Panc1 (cell line): Measurements from ENCODE around the gene HHEX. TPM values are rescaled to one million over a fixed set of nuclear protein-coding genes. Genes with fewer than 3 reads are reported as not detected.

Experiments used
- ATAC-seq: fragments of 200-7000 bp; cut with Tn5 transposase; 2 replicates; pipeline ENCODE4 v1.9.1; 2020; ENCODE audit warnings: mild to moderate bottlenecking, moderate library complexity
- BruUV-seq: library from RNA; stranded (reverse); fragments of 400-500 nt; replicated peaks from 2 replicates; lab custom pipeline; 2021; lab: Mats Ljungman, UMichigan
- CTCF ChIA-PET: fragments of 300-600 bp; sonication (Branson Sonifier 250); formaldehyde crosslinking; loops from one replicate; lab custom pipeline; 2022; ENCODE audit warnings: antibody characterized with exemption; lab: Charles Lee
- POLR2A ChIA-PET: fragments of 300-600 bp; sonication (Branson Sonifier 250); formaldehyde crosslinking; loops from one replicate; lab custom pipeline; 2022; ENCODE audit warnings: antibody characterized with exemption; lab: Charles Lee
- DNase-seq: peaks from one replicate; pipeline ENCODE4 v3.0.0-alpha.2; 2010; ENCODE audit warnings: low read depth, low spot score
- H3K27ac ChIP-seq: 2 replicates; pipeline ENCODE4 v1.5.1; 2011; ENCODE audit warnings: mild to moderate bottlenecking, low read length, inconsistent platforms
- H3K27me3 ChIP-seq: fragments of 200-500 bp; sonication (Bioruptor generic); 2 replicates; pipeline ENCODE4 v1.6.0; 2014; ENCODE audit warnings: low read length, inconsistent platforms; ENCODE audit not compliant: control insufficient read depth, insufficient read depth
- H3K36me3 ChIP-seq: fragments of 200-500 bp; sonication (Bioruptor generic); 2 replicates; pipeline ENCODE4 v1.5.1; 2014; ENCODE audit warnings: inconsistent platforms, mild to moderate bottlenecking, low read length, moderate library complexity; ENCODE audit not compliant: control insufficient read depth, insufficient read depth
- H3K4me1 ChIP-seq: 2 replicates; pipeline ENCODE4 v1.5.1; 2011; ENCODE audit warnings: inconsistent platforms, mild to moderate bottlenecking, low read length, moderate library complexity; ENCODE audit not compliant: control insufficient read depth, insufficient read depth
- H3K4me3 ChIP-seq, 2 experiments: 2 replicates each; pipeline ENCODE4 v1.5.1; 2011 to 2012; ENCODE audit warnings: low read depth in 2 of 2, low read length in 2 of 2, mild to moderate bottlenecking in 2 of 2, inconsistent platforms in 1 of 2, moderate library complexity in 1 of 2
- H3K9me3 ChIP-seq: fragments of 200-500 bp; sonication (Bioruptor generic); 2 replicates; pipeline ENCODE4 v1.5.1; 2014; ENCODE audit warnings: low read depth, mild to moderate bottlenecking, inconsistent platforms, low read length, moderate library complexity; ENCODE audit not compliant: control insufficient read depth, insufficient read depth
- POLR2AphosphoS5 ChIP-seq: IDR thresholded peaks from 2 replicates; pipeline ENCODE4 v1.6.1; 2012; ENCODE audit warnings: mild to moderate bottlenecking, low read depth, low read length, moderate library complexity
- SIN3A ChIP-seq: IDR thresholded peaks from 2 replicates; pipeline ENCODE4 v1.6.1; 2012; ENCODE audit warnings: low read depth, mild to moderate bottlenecking, low read length, moderate library complexity, borderline replicate concordance; ENCODE audit not compliant: insufficient read depth
- TCF7L2 ChIP-seq: IDR thresholded peaks from 2 replicates; pipeline ENCODE4 v1.6.1; 2011; ENCODE audit warnings: mild to moderate bottlenecking, low read depth, low read length, inconsistent platforms
- in situ Hi-C: cut with HindIII; loops from 2 replicates; pipeline ENCODE4 v1.10.0; 2016; ENCODE audit warnings: low sequenced_read_pairs, low pct_unique_long_range_greater_than_20kb
- intact Hi-C: fragments of 100-400 bp; cut with micrococcal nuclease; formaldehyde crosslinking; loops from one replicate; pipeline ENCODE4 v1.10.0; 2022; ENCODE audit not compliant: unreplicated experiment
- total RNA-seq: library from RNA; stranded (reverse); gene quantifications from one replicate; pipeline ENCODE4 v1.2.1, GENCODE V29; 2021; ENCODE audit not compliant: unreplicated experiment
- TF ChIP-seq, protein P1 (sequence below), 2 experiments: IDR thresholded peaks; 2 replicates each; pipeline ENCODE4 v1.6.1; 2011 to 2012; ENCODE audit warnings: low read depth in 2 of 2, control low read depth in 1 of 2, low read length in 1 of 2, mild to moderate bottlenecking in 1 of 2, moderate library complexity in 1 of 2; ENCODE audit not compliant: insufficient read depth in 1 of 2
- TF ChIP-seq, protein P2 (sequence below): fragments of 450-650 bp; IDR thresholded peaks from 2 replicates; pipeline ENCODE4 v1.5.1; 2017; ENCODE audit warnings: mild to moderate bottlenecking

Gene HHEX
- total RNA-seq, 1 experiment from 2014 or later: 10.1 TPM

DNA sequence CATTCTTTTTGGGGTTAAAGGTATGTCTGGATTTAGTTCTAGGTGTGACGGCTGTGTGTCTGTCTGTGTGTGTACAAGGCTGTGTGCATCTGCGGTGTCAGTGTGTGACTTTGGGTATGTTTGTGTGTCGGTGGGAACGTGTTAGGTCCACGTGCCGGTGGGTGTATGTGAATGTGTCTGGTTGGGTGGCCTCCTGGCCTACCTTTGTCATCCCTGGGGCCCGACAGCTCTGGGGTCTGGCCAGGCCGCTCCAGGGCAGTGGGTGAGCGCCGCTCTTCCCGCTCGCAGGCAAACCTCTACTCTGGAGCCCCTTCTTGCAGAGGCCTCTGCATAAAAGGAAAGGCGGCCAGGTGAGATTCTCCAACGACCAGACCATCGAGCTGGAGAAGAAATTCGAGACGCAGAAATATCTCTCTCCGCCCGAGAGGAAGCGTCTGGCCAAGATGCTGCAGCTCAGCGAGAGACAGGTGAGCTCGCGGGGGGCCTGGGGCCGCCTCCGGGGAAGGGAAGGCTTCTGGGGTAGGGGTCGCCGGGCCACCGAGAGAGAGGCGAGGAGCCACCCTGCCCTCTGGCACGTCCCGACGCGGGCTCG is 2.4 kb downstream of the HHEX start:
- intact Hi-C loops: no loop called here
- TF ChIP-seq, protein P1, sequence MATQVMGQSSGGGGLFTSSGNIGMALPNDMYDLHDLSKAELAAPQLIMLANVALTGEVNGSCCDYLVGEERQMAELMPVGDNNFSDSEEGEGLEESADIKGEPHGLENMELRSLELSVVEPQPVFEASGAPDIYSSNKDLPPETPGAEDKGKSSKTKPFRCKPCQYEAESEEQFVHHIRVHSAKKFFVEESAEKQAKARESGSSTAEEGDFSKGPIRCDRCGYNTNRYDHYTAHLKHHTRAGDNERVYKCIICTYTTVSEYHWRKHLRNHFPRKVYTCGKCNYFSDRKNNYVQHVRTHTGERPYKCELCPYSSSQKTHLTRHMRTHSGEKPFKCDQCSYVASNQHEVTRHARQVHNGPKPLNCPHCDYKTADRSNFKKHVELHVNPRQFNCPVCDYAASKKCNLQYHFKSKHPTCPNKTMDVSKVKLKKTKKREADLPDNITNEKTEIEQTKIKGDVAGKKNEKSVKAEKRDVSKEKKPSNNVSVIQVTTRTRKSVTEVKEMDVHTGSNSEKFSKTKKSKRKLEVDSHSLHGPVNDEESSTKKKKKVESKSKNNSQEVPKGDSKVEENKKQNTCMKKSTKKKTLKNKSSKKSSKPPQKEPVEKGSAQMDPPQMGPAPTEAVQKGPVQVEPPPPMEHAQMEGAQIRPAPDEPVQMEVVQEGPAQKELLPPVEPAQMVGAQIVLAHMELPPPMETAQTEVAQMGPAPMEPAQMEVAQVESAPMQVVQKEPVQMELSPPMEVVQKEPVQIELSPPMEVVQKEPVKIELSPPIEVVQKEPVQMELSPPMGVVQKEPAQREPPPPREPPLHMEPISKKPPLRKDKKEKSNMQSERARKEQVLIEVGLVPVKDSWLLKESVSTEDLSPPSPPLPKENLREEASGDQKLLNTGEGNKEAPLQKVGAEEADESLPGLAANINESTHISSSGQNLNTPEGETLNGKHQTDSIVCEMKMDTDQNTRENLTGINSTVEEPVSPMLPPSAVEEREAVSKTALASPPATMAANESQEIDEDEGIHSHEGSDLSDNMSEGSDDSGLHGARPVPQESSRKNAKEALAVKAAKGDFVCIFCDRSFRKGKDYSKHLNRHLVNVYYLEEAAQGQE (IDR thresholded peaks at IDR 0.05; ENCODE audit: insufficient read depth in 1 of 2, low read depth in 2 of 2, low read length in 1 of 2): no peak
- ATAC-seq (no peak), DNase-seq (no peak)
- ChIA-PET POLR2A (interaction anchor here (0.6 kb wide), 1 partner anchor 25 kb away, joined by 11 read pairs; no protein-coding TSS in a partner anchor), CTCF (no interaction called here)
- H3K27ac ChIP-seq: no peak overlapping the region
- no peaks in the 10 kb centered on the region for H3K9me3 ChIP-seq
- no peaks in the 10 kb centered on the region for H3K27me3 ChIP-seq
- peaks cover 14% of the 10 kb centered on the region for H3K4me1 ChIP-seq
- no peak overlapping the region; a peak in 1 of 4 replicates for H3K4me3 ChIP-seq
- in situ Hi-C loops: no loop called here
- H3K36me3 ChIP-seq: peaks cover 4% of the 10 kb centered on the region; the same call in 1 of the 2 replicates
- BruUV-seq: no TSS peak

DNA sequence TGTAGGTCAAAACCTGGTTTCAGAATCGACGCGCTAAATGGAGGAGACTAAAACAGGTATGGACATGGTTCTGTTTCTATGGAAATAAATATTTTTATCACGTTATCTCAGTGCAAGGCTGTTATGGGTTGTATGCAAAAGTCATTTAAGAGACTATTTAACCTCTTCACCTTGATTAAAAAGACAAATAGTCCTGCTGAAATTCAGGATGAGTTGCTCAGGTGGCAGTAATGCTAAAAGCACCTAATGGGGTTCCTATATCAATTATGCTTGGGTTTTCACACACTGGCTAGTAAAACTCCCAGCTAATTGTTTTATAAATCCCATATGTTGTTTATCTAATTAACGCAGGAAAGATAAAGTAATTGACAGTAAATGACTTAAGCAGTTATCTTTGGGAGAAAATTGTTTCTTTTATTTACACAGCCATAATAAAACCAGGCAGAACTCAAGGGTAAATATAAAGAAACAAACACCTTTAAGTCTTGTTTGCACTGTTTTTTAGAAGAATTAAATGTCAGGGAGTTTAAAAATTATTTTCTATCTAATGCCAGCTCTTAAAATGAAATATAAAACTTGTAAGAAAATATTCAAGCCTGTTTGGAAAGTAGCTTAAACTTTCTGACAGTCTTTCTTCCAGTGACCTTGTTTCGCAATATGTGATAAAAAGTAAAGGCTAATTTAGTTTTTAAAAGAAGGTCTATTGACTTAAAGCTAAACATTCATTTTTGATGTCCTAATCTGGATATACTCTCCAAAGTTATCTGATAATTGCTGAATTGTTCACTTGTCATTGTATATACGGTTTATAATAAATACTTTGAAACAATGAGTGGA is 3.2 kb downstream of the HHEX start:
- DNase-seq: no peak
- Histone ChIP-seq H3K9me3 (no peaks in the 10 kb centered on the region), H3K36me3 (peaks cover 4% of the 10 kb centered on the region; the same call in 1 of the 2 replicates), H3K4me3 (no peak overlapping the region), H3K4me1 (peaks cover 18% of the 10 kb centered on the region), H3K27ac (no peak overlapping the region), H3K27me3 (no peaks in the 10 kb centered on the region)
- ChIA-PET POLR2A (interaction anchor here (0.6 kb wide), 1 partner anchor 26 kb away, joined by 11 read pairs; no protein-coding TSS in a partner anchor), CTCF (no interaction called here)
- in situ Hi-C loops: no loop called here
- intact Hi-C loops: no loop called here
- BruUV-seq: no TSS peak
- no peak for ATAC-seq
- TF ChIP-seq TCF7L2 (no peak), SIN3A (no peak), POLR2AphosphoS5 (no peak)
- TF ChIP-seq, protein P2, sequence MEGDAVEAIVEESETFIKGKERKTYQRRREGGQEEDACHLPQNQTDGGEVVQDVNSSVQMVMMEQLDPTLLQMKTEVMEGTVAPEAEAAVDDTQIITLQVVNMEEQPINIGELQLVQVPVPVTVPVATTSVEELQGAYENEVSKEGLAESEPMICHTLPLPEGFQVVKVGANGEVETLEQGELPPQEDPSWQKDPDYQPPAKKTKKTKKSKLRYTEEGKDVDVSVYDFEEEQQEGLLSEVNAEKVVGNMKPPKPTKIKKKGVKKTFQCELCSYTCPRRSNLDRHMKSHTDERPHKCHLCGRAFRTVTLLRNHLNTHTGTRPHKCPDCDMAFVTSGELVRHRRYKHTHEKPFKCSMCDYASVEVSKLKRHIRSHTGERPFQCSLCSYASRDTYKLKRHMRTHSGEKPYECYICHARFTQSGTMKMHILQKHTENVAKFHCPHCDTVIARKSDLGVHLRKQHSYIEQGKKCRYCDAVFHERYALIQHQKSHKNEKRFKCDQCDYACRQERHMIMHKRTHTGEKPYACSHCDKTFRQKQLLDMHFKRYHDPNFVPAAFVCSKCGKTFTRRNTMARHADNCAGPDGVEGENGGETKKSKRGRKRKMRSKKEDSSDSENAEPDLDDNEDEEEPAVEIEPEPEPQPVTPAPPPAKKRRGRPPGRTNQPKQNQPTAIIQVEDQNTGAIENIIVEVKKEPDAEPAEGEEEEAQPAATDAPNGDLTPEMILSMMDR: no peak
- TF ChIP-seq, protein P1 (IDR thresholded peaks at IDR 0.05; ENCODE audit: insufficient read depth in 1 of 2, low read depth in 2 of 2, low read length in 1 of 2): no peak
